Natural killer cell treated with Interleukin-12 subunit alpha and Interleukin-12 subunit beta and Interleukin-15 and Interleukin-18, amount 100 ng/mL, for 72 hours (primary cell): ENCODE measurements around the gene FAM193A. TPM values are rescaled to one million over a fixed set of nuclear protein-coding genes. Genes with fewer than 3 reads are reported as not detected.
"Not testable (repeated sequence)": the region's sequence is repeated elsewhere in the genome, so short reads cannot be mapped to it uniquely, and the experiment has no call there.

ENCODE experiments used
- ATAC-seq, 2 donors: fragments of 150-1000 bp; cut with Tn5 transposase in 1 of 2; sonication (Bioruptor Pico), chemical (Tn5 transposase) in 1 of 2; 2 replicates each; pipeline ENCODE4 v1.10.0; 2021
- DNase-seq: peaks from one replicate; pipeline ENCODE4 v3.0.0; 2022; ENCODE audit warnings: low spot score
- H3K27ac Mint-ChIP-seq, 2 donors: 1 replicate in 1 of 2; 2 replicates in 1 of 2; pipeline ENCODE4 v1.8.0; 2022; ENCODE audit warnings: mixed read lengths in 2 of 2, mild to moderate bottlenecking in 1 of 2, moderate library complexity in 1 of 2
- H3K27me3 Mint-ChIP-seq, 2 donors: 1 replicate in 1 of 2; 2 replicates in 1 of 2; pipeline ENCODE4 v1.8.0; 2022; ENCODE audit warnings: mixed read lengths in 2 of 2
- H3K36me3 Mint-ChIP-seq: one replicate; pipeline ENCODE4 v1.8.0; 2022; ENCODE audit warnings: mixed read lengths
- H3K4me1 Mint-ChIP-seq, 2 donors: 1 replicate in 1 of 2; 2 replicates in 1 of 2; pipeline ENCODE4 v1.8.0; 2022; ENCODE audit warnings: low read depth in 2 of 2, mixed read lengths in 2 of 2, mild to moderate bottlenecking in 1 of 2
- H3K4me3 Mint-ChIP-seq: one replicate; pipeline ENCODE4 v1.8.0; 2022; ENCODE audit warnings: mixed read lengths
- H3K9me3 Mint-ChIP-seq: 2 replicates; pipeline ENCODE4 v1.8.0; 2022; ENCODE audit warnings: mixed read lengths
- total RNA-seq, 2 donors: library from RNA; stranded (reverse); gene quantifications; one replicate each; pipeline ENCODE4 v1.2.3, GENCODE V29; 2022

The FAM193A gene
- total RNA-seq, 2 donors from 2014 or later = 28.0 to 50.9 TPM

DNA sequence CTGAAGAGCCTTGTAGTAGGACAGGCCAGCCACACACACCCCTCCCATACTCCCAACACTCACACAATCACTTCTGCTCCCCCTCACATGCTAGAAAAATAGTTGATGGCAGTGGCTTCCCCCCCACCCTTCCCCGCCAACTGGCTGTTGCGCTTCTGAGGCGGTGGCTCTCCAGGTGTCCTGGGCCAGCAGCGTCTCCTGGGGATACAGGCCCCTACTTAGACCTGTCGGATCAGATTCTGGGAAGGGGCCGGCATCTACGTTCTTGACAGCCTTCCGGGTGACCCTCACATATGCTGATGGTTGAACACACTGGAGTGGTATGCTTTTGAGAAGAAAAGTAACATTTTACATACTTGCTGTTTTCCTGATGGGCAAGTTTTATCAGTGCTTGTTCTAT lies 179.8 kb downstream of the FAM193A start:
- no peak for DNase-seq
- Mint-ChIP-seq H3K36me3 (peaks cover 7% of the 10 kb centered on the region), H3K9me3 (no peaks in the 10 kb centered on the region), H3K4me1 (peaks cover 17 to 21% of the 10 kb centered on the region in 2 donors), H3K27ac (peak overlapping the region in 1 of 2 donors; percentile 32), H3K4me3 (no peak overlapping the region), H3K27me3 (no peaks in the 10 kb centered on the region)
- no peak for ATAC-seq

DNA sequence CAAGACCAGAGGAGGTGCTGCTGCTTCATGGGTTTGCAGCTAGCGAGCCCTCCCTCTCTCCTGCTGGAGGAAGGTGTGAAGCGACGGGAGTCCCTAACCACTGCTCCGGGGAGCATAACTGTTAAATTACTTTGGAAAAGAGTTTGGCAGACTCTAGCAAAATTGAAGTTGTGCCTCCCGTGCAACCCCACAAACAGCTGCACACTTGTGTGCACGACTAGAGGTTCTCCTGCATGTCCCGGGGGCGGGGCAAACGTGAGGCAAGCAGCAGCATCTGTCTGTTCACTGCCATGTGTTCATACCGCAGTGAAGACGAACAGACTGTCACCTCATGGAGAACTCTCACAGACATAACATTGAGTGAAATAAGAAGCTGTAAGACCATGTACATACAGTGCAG lies 185.1 kb downstream of the FAM193A start:
- ATAC-seq (peak in 1 of 2 donors; percentile 20), DNase-seq (no peak)
- H3K9me3 Mint-ChIP-seq = no peaks in the 10 kb centered on the region
- no peaks in the 10 kb centered on the region for H3K27me3 Mint-ChIP-seq
- no peak overlapping the region for H3K27ac Mint-ChIP-seq
- H3K4me3 Mint-ChIP-seq = no peak overlapping the region
- H3K36me3 Mint-ChIP-seq = no peaks in the 10 kb centered on the region
- peaks cover 3 to 14% of the 10 kb centered on the region in 2 donors for H3K4me1 Mint-ChIP-seq

DNA sequence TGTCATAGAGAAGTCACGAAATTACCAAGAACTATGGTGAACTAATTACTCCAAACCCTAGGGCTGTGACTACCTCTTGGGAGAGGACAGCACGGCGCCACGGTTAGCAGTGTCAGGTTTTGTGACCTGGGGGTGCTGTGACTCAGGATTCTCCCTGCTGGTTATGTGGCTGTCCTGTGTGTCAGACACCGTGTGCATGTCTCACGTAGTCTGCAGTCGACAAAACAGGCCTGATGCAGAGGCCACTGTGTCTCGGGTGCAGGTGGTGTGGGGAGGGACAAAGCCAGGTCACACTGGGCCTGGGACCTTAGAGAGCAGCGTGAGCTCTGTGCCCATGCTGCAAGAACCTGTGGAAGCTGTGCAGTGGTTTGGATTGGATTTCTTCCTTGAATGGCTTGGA lies 185.6 kb downstream of the FAM193A start:
- Mint-ChIP-seq H3K4me1 (peaks cover 3 to 14% of the 10 kb centered on the region in 2 donors), H3K36me3 (no peaks in the 10 kb centered on the region), H3K4me3 (no peak overlapping the region), H3K27ac (peak overlapping the region; percentile 40 to 49), H3K9me3 (no peaks in the 10 kb centered on the region), H3K27me3 (no peaks in the 10 kb centered on the region)
- ATAC-seq = peak; percentile 28 to 36
- DNase-seq = no peak

DNA sequence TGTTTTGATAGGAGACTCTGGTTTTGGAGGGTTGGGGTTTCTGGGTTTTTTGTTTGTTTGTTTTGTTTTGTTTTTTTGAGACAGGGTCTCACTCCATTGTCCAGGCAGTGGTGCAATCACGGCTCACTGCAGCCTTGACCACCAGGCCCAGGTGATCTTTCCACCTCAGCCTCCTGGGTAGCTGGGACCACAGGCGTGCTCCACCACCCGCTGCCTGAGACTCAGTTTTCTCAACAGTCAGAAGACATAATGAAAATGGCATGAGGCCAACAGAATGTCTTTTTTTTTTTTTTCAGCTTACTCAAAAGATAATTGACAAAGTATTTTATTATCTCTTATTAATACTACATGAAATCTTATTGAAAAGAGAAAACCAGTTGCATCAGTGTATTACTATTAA lies 187.3 kb downstream of the FAM193A start:
- peaks cover 3 to 14% of the 10 kb centered on the region in 2 donors for H3K4me1 Mint-ChIP-seq
- ATAC-seq = no peak
- no peaks in the 10 kb centered on the region for H3K9me3 Mint-ChIP-seq
- H3K36me3 Mint-ChIP-seq = no peaks in the 10 kb centered on the region
- H3K27ac Mint-ChIP-seq = peak overlapping the region; percentile 4 to 50
- H3K4me3 Mint-ChIP-seq = no peak overlapping the region
- DNase-seq = no peak
- H3K27me3 Mint-ChIP-seq = no peaks in the 10 kb centered on the region

DNA sequence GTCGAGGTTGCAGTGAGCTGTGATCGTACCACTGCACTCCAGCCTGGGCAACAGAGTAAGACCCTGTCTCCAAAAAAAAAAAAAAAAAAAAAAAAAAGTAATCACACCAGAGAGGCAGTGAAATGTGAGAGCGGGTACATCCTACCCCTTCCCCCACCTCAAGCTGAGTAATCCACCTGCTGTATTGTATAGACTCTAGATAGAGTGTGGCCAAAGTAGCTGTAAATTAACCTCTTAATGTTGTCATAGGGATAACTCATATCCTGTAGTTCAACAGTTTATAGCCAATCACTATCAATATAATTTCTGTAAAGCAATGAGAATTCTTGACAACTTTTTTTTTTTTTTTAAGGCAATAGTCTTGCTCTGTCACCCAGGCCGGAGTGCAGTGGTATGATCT lies 188.9 kb downstream of the FAM193A start:
- Mint-ChIP-seq H3K4me1 (peaks cover 3 to 14% of the 10 kb centered on the region in 2 donors), H3K27ac (no peak overlapping the region), H3K36me3 (no peaks in the 10 kb centered on the region), H3K4me3 (no peak overlapping the region), H3K27me3 (no peaks in the 10 kb centered on the region), H3K9me3 (no peaks in the 10 kb centered on the region)
- ATAC-seq (peak in 1 of 2 donors; percentile 53), DNase-seq (no peak)

DNA sequence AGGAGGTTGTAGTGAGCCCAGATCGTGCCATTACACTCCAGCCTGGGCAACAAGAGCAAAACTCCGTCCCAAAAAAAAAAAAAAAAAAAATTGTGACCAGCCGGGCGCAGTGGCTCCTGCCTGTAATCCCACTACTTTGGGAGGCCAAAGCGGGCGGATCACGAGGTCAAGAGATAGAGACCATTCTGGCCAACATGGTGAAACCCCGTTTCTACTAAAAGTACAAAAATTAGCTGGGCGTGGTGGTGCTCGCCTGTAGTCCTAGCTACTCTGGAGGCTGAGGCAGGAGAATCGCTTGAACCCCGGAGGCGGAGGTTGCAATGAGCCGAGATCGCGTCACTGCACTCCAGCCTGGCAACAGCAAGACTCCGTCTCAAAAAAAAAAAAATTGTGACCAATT lies 190.4 kb downstream of the FAM193A start:
- H3K27ac Mint-ChIP-seq, H3K36me3 Mint-ChIP-seq, H3K9me3 Mint-ChIP-seq, H3K4me3 Mint-ChIP-seq, DNase-seq, H3K27me3 Mint-ChIP-seq, ATAC-seq: not testable (repeated sequence)
- H3K4me1 Mint-ChIP-seq = peaks cover 3 to 14% of the 10 kb centered on the region in 2 donors

DNA sequence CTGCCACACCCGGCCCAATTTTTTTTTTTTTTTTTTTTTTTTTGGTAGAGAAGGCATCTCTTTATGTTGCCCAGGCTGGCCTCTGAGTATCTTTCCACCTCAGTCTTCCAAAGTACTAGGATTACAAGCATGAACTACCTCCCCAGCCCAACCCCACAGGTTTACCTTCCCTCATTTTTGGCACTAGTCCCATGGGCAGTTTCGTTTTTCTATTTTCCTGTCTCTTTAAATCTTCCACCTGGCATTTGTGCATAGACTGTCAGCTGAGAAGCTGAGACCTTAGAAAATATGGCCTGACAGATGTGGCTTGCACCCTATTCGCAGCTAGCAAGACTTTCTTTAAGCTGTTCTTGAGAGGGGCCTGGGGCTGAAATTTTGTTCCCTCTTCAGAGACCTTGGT lies 191.8 kb downstream of the FAM193A start:
- no peak for ATAC-seq
- no peaks in the 10 kb centered on the region for H3K9me3 Mint-ChIP-seq

DNA sequence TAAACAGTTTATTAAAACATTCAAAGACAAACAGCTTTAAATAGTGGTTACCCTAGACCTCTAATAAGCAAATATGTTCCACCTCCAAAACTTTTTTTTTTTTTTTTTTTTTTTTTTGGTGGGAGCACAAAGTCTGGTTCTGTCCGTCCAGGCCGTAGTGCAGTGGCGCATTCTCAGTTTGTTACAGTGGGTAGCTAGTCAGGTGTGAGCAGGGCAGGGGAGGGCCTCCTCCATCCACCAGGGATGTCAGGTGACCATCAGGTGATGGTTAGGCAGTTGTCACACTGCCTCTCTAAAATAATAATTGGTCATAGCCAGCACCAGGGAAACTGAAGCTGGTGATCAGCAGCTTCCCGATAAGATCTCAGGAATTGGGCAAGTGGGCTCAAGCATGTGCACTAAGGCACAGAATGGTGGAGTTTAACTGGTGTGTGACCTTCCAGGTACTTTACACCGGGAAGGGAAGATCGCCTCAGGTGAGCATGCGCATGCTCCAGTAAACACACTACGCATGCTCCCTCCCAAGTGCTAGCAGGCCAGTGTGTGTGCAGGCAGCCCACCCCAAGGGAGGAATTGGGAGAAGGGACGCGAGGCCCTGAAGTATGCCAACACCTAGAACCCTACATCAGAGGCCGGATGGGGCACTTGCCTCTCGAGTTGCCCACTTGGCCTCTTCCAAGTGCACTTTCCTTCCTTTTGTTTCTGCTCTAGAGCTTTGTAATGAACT lies 192.5 kb downstream of the FAM193A start:
- Mint-ChIP-seq H3K4me3 (no peak overlapping the region), H3K27me3 (no peaks in the 10 kb centered on the region), H3K36me3 (peaks cover 6% of the 10 kb centered on the region), H3K4me1 (peaks cover 7 to 8% of the 10 kb centered on the region in 2 donors), H3K9me3 (no peaks in the 10 kb centered on the region), H3K27ac (peak overlapping the region in 1 of 2 donors; percentile 48)
- DNase-seq (peak; percentile 44), ATAC-seq (no peak)

More for the DNA sequence above, 191.8 kb downstream of the FAM193A start:
- Mint-ChIP-seq H3K27ac (no peak overlapping the region), H3K4me3 (no peak overlapping the region), H3K36me3 (peaks cover 6% of the 10 kb centered on the region), H3K27me3 (no peaks in the 10 kb centered on the region), H3K4me1 (peaks cover 5 to 9% of the 10 kb centered on the region in 2 donors)
- DNase-seq = no peak

DNA sequence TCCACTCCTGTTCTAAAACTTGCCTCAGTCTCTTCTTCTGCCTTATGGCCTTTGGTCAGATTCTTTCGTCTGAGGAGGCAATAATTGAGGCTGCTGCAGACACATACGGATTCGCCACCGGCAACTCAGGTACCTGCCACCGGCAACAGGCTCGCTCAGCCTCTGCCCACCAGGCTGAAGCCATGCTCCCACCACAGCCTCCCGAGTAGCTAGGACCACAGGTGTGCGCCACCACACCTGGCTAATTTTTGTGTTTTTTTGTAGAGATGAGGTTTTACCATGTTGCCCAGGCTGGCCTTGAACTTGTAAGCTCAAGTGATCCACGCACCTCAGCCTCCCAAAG lies 193.1 kb downstream of the FAM193A start:
- H3K9me3 Mint-ChIP-seq = no peaks in the 10 kb centered on the region
- peaks cover 8% of the 10 kb centered on the region for H3K36me3 Mint-ChIP-seq

DNA sequence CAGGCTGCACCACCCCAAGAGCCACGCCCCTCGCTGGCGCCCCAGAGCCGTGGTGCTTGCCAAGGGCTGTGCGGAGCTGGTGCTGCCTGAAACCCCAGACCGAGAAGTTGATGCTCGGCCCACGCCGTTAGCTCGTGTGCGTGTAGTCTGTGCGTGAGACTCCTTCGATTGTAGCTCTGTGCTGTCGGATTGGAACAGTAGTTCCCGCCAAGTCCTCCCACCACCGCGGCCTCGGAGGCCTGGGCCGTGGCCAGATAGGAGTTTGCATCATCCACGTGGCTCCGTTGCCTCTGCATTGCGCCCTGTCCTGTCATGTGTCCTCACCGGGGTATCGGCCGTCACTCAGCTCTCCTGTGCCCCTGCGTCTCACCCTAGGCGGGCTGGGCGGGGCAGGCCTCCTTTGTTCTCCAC lies 195.5 kb downstream of the FAM193A start:
- Mint-ChIP-seq H3K27ac (peak overlapping the region in 1 of 2 donors; percentile 55), H3K4me3 (no peak overlapping the region), H3K27me3 (no peaks in the 10 kb centered on the region), H3K36me3 (peaks cover 16% of the 10 kb centered on the region), H3K4me1 (peaks cover 11 to 17% of the 10 kb centered on the region in 2 donors), H3K9me3 (no peaks in the 10 kb centered on the region)
- peak; percentile 18 for DNase-seq
- peak in 1 of 2 donors; percentile 12 for ATAC-seq

More for the DNA sequence above, 193.1 kb downstream of the FAM193A start:
- H3K4me3 Mint-ChIP-seq = no peak overlapping the region
- DNase-seq = no peak
- no peak for ATAC-seq
- H3K4me1 Mint-ChIP-seq = peaks cover 7 to 8% of the 10 kb centered on the region in 2 donors
- peak overlapping the region in 1 of 2 donors; percentile 48 for H3K27ac Mint-ChIP-seq
- no peaks in the 10 kb centered on the region for H3K27me3 Mint-ChIP-seq

DNA sequence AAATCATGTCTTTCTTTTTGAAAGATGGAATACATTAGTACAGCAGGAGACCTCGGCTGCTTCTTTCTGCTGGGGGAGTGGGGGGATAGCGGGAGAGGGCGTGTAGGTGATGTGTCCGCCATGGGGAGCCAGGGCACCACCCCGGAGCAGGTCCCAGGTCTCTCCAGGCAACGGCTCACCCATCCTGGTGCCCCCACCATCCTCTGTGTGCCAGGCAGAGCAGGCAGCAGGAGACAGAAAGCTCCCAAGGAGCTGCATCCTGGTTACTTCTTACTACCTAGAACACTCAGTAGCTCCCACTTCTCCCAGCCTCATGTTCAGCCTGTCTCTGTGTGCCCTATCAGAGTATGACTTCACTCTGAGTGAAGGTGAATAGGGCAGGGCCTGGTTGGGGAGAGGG lies 196.1 kb downstream of the FAM193A start:
- ATAC-seq (no peak), DNase-seq (peak; percentile 54)
- H3K9me3 Mint-ChIP-seq = no peaks in the 10 kb centered on the region
- H3K36me3 Mint-ChIP-seq = peaks cover 16% of the 10 kb centered on the region
- peak overlapping the region; percentile 55 to 77 for H3K27ac Mint-ChIP-seq
- no peaks in the 10 kb centered on the region for H3K27me3 Mint-ChIP-seq
- H3K4me1 Mint-ChIP-seq = peaks cover 11 to 17% of the 10 kb centered on the region in 2 donors
- H3K4me3 Mint-ChIP-seq = no peak overlapping the region

DNA sequence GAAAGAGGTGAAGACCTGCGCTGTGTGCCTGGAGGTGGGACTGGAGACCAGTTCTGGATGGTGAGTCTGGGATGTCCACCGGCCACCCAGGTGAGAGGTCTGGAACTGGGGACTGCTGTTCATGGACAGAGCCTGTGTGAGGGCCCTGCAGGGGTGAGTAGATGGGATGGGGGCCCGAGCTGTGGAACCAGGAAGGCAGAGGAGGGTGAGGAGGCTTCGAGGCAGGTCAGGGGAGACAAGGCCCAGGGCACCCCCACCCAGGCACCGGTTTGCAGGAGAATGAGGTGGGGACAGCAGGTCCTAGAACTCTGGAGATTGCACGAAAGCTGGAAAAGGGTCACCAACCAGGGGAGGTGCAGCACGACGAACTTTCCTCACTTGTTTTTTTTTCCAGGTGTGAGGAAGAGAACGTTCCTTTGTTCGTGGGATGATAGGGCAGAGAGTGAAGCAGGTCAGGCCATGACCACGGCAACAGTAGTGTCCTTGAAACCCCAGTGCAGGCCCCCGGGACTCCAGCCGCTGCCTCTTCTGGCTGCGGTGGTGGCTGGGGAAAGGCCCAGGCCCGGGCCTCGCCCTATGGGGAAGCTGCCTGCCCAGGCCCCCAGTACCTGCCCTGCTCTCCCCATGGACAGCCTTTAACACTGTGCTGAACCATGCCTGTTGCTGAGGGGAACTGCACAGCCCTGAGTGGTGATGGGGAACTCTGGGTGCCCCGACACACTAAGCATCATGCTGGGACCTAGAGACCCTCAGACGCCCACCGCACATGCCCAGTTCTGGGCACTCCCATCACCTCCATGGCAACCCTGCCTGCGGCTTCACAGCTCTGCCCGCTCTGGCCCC lies 196.8 kb downstream of the FAM193A start:
- Mint-ChIP-seq H3K27ac (peak overlapping the region; percentile 55 to 77), H3K4me3 (no peak overlapping the region)
- ATAC-seq = peak; percentile 48

DNA sequence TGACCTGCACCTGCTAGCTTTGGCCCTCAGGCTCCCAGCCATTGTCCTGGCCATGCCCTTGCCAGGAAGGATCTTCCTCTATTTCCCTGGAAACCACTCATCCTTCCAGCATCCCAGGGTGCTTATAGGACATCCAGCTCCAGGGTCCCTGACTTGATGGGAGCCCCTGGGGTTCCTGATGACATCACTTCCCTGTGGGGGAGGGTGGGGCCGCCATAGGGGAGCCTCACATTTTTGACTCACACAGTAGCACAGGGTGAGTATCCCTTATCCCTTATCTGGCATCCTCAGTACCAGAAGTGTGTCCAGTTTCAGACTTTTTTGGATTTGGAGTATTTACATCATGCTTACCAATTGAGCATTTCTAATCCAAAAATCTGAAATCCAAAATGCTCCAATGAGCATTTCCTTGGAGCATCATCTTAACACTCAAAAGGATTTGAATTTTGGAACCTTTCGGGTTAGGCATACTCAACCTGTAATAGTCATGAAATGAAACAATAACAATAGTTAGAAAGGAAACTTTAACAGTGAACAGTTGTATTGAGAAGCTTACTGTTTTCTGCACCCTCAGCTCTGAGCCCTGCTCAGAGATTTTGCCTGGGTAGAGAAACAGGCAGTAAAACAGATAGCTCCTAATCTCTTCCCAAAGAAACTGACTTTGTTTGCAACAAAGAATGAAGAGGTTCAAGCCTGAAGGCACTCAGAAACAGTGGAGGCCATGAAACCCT lies 197.6 kb downstream of the FAM193A start:
- Mint-ChIP-seq H3K4me3 (no peak overlapping the region), H3K27me3 (no peaks in the 10 kb centered on the region), H3K4me1 (peaks cover 11 to 22% of the 10 kb centered on the region in 2 donors), H3K36me3 (peaks cover 22% of the 10 kb centered on the region), H3K9me3 (no peaks in the 10 kb centered on the region), H3K27ac (peak overlapping the region in 1 of 2 donors; percentile 43)
- peak in 1 of 2 donors; percentile 40 for ATAC-seq
- DNase-seq = peak; percentile 32

More for the DNA sequence above, 196.8 kb downstream of the FAM193A start:
- H3K36me3 Mint-ChIP-seq = peaks cover 18% of the 10 kb centered on the region
- DNase-seq = peak; percentile 18
- no peaks in the 10 kb centered on the region for H3K9me3 Mint-ChIP-seq
- H3K27me3 Mint-ChIP-seq = no peaks in the 10 kb centered on the region
- peaks cover 11 to 19% of the 10 kb centered on the region in 2 donors for H3K4me1 Mint-ChIP-seq
